HG03060 (cell line): ENCODE data around the gene PIGK.
"Not testable (repeated sequence)": the region's sequence is repeated elsewhere in the genome, so short reads cannot be mapped to it uniquely, and the experiment has no call there.

Experiments used
- ATAC-seq: cut with Tn5 transposase; IDR thresholded peaks from one replicate; pipeline ENCODE4 v1.9.1; 2021; ENCODE audit warnings: low read depth, moderate number of reproducible peaks; ENCODE audit not compliant: unreplicated experiment

Gene PIGK

GRCh38 chr1:77219166-77219887 lies at the start of gene PIGK:
PIGK (minus strand) TSS chr1:77219430; CDS start chr1:77219402, 28 bp downstream.
- peak; percentile 90 for ATAC-seq

DNA sequence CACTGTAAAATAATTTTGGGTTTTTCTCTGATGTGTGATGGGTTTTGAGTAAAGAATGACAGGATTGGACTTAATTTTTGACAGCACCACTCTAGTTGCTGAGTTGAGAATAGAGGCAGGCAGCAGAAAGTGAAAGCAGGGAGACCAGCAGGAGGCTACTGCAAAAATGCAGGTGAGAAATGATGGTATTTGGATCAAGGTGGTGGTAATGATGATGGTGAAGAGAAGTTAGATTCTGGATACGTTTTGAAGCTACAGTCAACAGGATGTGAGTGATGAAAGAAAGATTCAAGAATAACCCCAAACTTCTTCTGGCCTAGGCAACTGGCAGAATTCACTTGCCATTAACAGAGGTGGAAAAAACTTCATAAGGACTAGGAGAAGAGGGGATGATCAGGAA lies 47.8 kb upstream of the PIGK start:
- ATAC-seq = no peak

DNA sequence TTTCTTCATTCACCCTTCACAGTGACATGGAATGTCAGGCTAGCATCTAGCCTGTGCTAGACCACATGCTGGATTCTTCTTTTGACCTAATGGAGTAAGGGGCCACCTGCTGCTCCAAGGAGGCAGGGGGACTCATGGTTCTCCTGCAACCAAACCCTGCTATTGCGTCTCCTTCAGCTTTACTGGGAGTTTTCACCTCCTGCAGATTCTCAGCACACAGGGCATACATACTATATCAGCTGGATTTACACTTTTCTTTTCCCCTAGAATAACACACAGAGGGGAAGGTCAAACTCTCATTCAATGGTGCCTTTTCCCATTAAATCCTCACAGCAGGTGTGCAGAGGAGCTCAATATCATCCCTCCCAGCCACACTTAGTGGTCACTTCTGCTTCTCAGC lies 46.0 kb upstream of the PIGK start:
- ATAC-seq = no peak

- no peak for ATAC-seq
Observed at GRCh38 chr1:77263708-77264107, 44.5 kb upstream of the PIGK start.

- ATAC-seq = no peak
Observed at GRCh38 chr1:77253211-77253610, 34.0 kb upstream of the PIGK start.

DNA sequence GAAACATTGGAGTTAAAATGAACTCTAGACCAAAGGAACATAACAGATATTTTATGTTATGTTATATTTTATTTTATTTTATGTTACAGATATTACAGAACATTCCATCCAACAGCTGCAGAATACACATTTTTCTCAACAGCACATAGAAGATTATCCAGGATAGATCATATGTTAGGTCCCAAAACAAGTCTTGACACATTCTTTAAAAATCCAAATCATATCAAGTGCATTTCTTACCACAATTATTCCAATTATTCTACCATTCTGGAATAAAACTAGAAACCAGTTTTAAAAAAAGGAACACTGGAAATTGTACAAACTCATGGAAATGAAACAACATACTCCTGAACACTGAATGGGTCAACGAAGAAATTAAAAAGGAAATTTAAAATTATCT lies 30.9 kb upstream of the PIGK start:
- ATAC-seq = no peak

DNA sequence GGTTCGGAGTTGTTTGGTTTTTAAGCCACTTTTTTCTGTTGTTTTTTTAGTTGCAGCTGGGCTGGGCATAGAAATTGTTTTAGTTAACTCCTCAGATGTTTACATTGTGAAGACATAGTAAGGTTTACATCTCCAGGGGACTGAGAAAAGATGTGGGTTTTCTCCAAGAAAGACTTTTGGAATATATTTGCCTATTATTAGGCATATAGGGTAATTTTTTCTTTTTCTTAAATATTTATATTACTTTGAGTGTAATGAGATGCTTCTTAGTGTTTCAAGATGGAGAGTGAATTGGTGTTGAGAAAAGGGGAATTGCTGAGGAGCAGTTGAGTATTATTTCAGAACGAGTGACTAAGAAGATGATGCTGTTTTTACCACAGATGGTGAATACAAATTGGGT lies 26.6 kb upstream of the PIGK start:
- ATAC-seq = no peak

- ATAC-seq = no peak
Observed at GRCh38 chr1:77239311-77239710, 20.1 kb upstream of the PIGK start.

- ATAC-seq = no peak
Observed at GRCh38 chr1:77238462-77238861, 19.2 kb upstream of the PIGK start.

DNA sequence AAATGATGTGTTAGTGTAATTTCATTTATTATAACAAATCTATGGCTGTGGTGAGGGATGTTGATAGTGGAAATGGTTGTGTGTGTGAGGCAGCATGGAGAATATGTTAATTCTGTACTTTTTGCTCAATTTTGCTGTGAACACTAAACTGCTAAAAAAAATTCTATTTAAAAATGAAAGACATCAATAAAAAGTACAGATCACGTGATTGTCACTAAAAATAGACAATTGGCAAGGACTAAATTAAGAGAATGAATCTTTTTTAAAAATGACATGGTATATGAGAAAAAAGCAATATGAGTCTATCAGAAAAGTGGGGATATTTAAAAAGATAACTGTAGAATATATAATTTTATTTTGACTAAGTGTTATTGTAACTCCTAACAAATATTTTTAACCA lies 15.7 kb upstream of the PIGK start:
- ATAC-seq = no peak

DNA sequence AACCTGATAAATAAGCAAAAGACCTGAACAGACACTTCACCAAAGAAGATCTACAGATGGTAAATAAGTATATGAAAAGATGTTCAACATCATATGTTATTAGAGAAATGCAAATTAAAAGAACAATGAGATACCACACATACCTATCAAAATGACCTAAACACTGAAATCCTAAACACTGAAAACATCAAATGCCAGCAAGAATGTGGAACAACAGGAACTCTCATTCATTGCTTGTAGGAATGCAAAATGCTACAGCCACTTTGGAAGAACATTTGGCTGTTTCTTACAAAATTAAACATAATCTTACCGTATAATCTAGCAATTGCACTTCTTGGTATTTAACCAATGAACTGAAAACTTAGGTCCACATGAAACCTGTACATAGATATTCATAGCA lies 14.9 kb upstream of the PIGK start:
- ATAC-seq = no peak

- ATAC-seq = no peak
Observed at GRCh38 chr1:77232829-77233228, 13.6 kb upstream of the PIGK start.

DNA sequence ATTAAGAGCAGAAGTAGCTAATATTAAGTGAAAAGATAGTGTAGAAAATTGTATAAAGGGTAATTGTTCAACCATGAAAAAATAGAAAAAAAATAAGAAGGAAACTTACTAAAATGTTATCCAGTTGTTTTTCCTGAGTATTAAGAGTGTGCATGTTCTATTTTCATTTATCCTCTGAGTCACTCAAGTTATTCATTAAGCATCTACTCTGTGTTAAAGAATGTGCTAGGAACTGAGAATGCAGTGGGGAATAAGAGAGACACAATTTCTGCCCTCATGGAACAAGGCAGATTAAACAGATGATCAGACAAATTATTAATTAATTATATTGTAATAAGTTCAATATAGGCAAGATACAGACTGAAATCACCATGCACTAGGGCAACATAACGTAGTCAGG lies 10.8 kb upstream of the PIGK start:
- ATAC-seq = no peak

DNA sequence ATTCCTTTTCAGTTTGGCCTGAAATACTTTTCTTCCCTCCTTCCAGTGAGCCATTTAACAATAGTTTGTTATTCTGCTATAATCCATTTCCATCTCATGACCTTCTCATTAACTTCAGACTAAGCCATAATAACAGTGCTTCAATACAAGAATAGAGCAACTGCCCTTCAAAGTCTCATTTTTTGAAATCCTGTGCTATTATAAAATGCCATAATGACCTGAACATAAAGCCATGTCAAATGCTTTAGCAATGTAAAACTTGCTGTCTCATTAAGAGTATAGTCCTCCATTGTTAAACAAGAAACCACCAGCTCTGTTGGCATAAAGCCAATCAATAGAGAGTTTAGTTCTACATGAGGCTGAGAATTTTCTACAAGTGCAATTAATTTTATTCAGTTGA lies 9.6 kb upstream of the PIGK start:
- no peak for ATAC-seq

GRCh38 chr1:77227381-77227780 lies 8.2 kb upstream of the PIGK start:
- ATAC-seq = no peak

- no peak for ATAC-seq
Observed at GRCh38 chr1:77222496-77222895, 3.3 kb upstream of the PIGK start.

GRCh38 chr1:77220687-77221463 lies 1.6 kb upstream of the PIGK start:
- ATAC-seq = no peak

DNA sequence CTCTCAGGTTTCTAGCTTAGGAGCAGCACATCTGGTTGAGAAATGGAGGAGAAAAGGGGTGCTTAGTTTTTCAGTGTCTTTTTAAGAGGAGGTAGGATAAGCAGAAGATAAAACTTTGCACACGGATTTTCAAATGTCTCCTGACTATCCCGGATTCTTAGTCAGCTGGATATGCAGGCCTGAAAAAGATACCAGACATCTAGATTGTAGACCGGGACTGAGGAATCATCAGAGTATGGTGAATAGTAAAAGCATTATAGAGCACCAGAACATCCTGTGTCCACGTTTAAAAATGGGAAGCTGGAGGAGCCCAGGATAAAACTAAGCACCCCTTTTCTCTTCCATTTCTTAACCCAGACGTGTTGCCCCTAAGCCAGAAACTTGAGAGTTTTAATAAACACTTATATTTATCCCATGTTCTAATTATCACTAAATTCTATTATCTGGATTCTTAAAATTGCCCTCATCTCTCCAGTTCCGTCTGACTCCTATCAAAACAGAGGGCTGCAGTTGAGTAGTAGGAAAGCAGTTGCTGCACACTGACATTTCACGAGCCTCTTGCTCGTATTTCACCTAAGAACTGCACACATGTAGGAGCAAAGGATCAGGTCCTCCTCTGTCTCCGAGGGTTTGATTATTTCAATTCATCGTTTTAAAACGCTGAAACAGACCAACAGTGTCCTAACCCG lies 609 bp downstream of the PIGK start:
- ATAC-seq = peak; percentile 7

DNA sequence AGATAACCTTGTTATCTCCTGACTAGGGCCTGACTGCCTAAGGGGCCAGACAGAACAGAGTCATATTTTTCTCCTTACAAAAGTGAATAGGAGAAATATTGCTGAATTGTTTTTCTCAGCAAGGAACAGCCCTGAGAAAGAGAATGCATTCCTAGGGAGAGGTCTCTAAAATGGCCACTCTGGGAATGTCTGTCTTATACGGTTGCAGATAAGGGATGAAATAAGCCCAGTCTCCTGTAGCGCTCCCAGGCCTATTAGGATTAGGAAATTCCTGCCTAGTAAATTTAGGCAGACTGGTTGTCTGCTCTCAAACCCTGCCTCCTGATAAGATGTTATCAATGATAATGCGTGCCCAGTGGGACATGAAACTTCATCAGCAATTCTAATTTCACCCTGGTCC lies 15.2 kb downstream of the PIGK start:
- not testable (repeated sequence) for ATAC-seq

GRCh38 chr1:77202751-77203150 lies 16.5 kb downstream of the PIGK start:
- no peak for ATAC-seq

DNA sequence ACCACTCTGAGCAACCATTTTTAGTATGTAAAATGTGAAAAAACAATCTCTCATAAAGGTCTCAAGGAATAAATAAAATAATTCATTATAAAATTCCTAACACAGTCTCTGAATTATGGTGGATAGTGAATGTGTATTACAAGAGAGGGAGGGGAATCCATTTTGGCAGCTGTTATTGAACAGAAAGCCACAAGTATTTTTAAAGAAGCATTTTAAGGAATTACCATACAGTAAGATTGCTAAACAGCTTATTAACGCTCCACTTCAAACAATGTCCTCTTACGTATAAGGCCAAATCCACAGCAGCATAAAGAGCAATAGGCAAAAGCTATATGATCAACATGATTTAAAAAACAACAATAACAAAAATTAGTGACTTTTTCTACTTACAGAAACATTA lies 18.4 kb downstream of the PIGK start:
- ATAC-seq = no peak

DNA sequence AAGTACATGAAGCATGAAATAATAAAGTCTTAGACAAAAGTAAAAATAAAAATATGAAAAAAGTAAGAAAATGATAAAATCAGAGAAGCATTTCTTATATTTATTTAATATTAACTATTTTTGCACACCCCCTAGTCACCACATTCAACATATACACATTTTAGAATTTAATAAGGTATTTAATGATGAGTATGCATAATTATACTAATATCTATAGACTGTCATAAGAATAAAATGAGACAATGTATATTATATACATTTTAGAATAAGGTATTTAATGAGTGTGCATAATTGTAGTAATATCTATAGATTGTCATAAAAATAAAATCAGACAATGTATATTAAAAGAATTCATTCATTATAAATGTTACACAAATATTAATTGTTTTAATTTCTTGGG lies 18.9 kb downstream of the PIGK start:
- no peak for ATAC-seq
